Stimulated activated CD4-positive, alpha-beta T cell treated with anti-CD3 and anti-CD28 coated beads, TNF-alpha, amount 100 ng/mL, for 24 hours (primary cell): ENCODE measurements around the gene RAP1B.

Experiments
- DNase-seq, 3 experiments: peaks; one replicate each; pipeline ENCODE4 v3.0.0-alpha.2; 2020; ENCODE audit warnings: low read depth in 3 of 3

RAP1B gene

DNA sequence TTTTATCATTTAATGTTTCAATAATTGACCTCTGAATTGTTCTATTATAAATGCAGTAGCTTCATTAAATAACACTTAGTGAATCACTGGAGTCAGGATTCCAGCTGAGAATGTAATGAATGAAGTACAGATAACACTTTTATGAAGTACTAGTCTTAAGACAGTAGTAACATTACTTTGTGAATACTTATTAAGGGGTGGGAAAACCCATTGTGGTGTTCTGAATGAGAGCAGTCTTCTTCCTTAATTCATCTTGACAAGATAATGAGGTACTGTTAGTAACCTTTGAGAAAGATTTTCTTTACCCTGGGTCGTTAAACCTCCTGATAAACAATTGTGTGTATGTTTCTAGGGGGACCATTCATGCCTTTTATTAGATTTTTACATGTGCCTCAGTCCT, 88.8 kb downstream of the RAP1B start:
- no peak for DNase-seq
